SK-N-SH treated with all-trans-retinoic acid at 6 μM for 48 hours (cell line): ENCODE measurements around the gene ODAPH.

Experiments used
- ARNTL ChIP-seq: fragments of 450-650 bp; formaldehyde crosslinking; IDR thresholded peaks from 2 replicates; pipeline ENCODE4 v1.5.0; 2020; ENCODE audit warnings: low read depth, mild to moderate bottlenecking, moderate library complexity, borderline replicate concordance
- BACH2 ChIP-seq: fragments of 250-450 bp; sonication (Bioruptor Pico); IDR thresholded peaks from 2 replicates; pipeline ENCODE4 v1.9.0; 2021; ENCODE audit warnings: mild to moderate bottlenecking, borderline replicate concordance
- RARB ChIP-seq: fragments of 250-450 bp; sonication (Bioruptor Pico); IDR thresholded peaks from 2 replicates; pipeline ENCODE4 v1.8.0; 2021; ENCODE audit warnings: mild to moderate bottlenecking, moderate library complexity
- TOX ChIP-seq: fragments of 250-450 bp; sonication (Bioruptor Pico); IDR thresholded peaks from 2 replicates; pipeline ENCODE4 v1.8.0; 2021; ENCODE audit warnings: mild to moderate bottlenecking, moderate library complexity, borderline replicate concordance
- ZC3H10 ChIP-seq: fragments of 250-450 bp; sonication (Bioruptor Pico); IDR thresholded peaks from 2 replicates; pipeline ENCODE4 v1.5.1; 2021; ENCODE audit warnings: mild to moderate bottlenecking, moderate library complexity
- ZFP30 ChIP-seq: fragments of 450-650 bp; formaldehyde crosslinking; IDR thresholded peaks from 2 replicates; pipeline ENCODE4 v1.5.0; 2022; ENCODE audit warnings: mild to moderate bottlenecking, moderate library complexity
- ZNF8 ChIP-seq: fragments of 450-650 bp; formaldehyde crosslinking; IDR thresholded peaks from 2 replicates; pipeline ENCODE4 v1.5.0; 2020; ENCODE audit warnings: mild to moderate bottlenecking, moderate library complexity
- TF ChIP-seq, protein P1 (sequence below): fragments of 250-450 bp; sonication (Bioruptor Pico); IDR thresholded peaks from 2 replicates; pipeline ENCODE4 v1.8.0; 2020; ENCODE audit warnings: mild to moderate bottlenecking, moderate library complexity, borderline replicate concordance
- TF ChIP-seq, protein P2 (sequence below): fragments of 250-450 bp; sonication (Bioruptor Pico); IDR thresholded peaks from 2 replicates; pipeline ENCODE4 v1.8.0; 2021; ENCODE audit warnings: low read depth, mild to moderate bottlenecking, moderate library complexity, borderline replicate concordance
- TF ChIP-seq, protein P3 (sequence below): fragments of 250-450 bp; sonication (Bioruptor Pico); IDR thresholded peaks from 2 replicates; pipeline ENCODE4 v1.5.0; 2020; ENCODE audit warnings: mild to moderate bottlenecking, moderate library complexity
- TF ChIP-seq, protein P4 (sequence below): fragments of 250-450 bp; sonication (Bioruptor Pico); IDR thresholded peaks from 2 replicates; pipeline ENCODE4 v1.5.1; 2020; ENCODE audit warnings: low read depth, mild to moderate bottlenecking, moderate library complexity

DNA sequence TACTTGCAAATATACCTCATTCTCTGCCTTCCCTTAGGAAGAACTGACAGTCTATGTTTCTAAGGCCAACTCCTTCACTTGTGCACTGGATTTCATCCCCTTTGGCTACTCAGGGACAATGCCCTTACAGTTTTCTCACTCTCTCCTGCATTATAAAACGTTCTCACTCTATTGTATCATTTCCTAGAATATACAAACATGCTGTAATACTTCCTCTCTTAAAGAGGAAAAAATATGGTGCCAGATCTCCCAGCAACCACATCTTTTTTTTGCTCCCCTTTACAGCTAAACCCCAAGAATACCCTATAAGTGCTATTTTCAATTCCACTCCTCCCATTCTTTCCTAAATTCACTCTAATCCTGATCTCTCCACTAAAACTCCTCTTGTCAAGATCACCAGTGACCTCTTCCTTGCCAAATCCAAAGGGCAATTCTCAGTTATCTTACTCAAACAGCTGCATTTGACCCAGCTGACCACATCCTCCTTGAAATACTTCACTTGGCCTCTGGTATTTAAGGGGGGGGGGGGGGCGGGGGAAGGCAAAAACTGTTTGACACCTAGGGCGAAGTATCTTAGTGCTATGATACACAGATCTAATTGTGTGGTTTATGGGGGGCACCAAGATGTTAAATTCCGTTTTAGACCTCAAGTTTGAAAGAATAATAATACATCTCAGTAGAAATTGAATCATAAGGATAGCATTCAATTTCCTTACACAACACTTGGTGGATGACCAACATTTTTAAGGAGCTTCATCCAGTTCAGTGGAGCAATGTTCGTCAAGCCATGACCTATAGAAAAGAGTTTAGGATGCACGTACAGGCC, 43.3 kb upstream of the ODAPH start:
- TF ChIP-seq TOX = no peak
- TF ChIP-seq BACH2 (CRISPR knock-in tag) = no peak
- TF ChIP-seq RARB (CRISPR knock-in tag) = no peak
- TF ChIP-seq, protein P1, sequence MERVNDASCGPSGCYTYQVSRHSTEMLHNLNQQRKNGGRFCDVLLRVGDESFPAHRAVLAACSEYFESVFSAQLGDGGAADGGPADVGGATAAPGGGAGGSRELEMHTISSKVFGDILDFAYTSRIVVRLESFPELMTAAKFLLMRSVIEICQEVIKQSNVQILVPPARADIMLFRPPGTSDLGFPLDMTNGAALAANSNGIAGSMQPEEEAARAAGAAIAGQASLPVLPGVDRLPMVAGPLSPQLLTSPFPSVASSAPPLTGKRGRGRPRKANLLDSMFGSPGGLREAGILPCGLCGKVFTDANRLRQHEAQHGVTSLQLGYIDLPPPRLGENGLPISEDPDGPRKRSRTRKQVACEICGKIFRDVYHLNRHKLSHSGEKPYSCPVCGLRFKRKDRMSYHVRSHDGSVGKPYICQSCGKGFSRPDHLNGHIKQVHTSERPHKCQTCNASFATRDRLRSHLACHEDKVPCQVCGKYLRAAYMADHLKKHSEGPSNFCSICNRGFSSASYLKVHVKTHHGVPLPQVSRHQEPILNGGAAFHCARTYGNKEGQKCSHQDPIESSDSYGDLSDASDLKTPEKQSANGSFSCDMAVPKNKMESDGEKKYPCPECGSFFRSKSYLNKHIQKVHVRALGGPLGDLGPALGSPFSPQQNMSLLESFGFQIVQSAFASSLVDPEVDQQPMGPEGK (CRISPR knock-in tag) = no peak
- TF ChIP-seq, protein P2, sequence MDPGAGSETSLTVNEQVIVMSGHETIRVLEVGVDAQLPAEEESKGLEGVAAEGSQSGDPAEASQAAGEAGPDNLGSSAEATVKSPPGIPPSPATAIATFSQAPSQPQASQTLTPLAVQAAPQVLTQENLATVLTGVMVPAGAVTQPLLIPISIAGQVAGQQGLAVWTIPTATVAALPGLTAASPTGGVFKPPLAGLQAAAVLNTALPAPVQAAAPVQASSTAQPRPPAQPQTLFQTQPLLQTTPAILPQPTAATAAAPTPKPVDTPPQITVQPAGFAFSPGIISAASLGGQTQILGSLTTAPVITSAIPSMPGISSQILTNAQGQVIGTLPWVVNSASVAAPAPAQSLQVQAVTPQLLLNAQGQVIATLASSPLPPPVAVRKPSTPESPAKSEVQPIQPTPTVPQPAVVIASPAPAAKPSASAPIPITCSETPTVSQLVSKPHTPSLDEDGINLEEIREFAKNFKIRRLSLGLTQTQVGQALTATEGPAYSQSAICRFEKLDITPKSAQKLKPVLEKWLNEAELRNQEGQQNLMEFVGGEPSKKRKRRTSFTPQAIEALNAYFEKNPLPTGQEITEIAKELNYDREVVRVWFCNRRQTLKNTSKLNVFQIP (CRISPR knock-in tag) = no peak
- TF ChIP-seq ZC3H10 = no peak
- TF ChIP-seq ZFP30 (CRISPR knock-in tag) = no peak
- TF ChIP-seq, protein P3, sequence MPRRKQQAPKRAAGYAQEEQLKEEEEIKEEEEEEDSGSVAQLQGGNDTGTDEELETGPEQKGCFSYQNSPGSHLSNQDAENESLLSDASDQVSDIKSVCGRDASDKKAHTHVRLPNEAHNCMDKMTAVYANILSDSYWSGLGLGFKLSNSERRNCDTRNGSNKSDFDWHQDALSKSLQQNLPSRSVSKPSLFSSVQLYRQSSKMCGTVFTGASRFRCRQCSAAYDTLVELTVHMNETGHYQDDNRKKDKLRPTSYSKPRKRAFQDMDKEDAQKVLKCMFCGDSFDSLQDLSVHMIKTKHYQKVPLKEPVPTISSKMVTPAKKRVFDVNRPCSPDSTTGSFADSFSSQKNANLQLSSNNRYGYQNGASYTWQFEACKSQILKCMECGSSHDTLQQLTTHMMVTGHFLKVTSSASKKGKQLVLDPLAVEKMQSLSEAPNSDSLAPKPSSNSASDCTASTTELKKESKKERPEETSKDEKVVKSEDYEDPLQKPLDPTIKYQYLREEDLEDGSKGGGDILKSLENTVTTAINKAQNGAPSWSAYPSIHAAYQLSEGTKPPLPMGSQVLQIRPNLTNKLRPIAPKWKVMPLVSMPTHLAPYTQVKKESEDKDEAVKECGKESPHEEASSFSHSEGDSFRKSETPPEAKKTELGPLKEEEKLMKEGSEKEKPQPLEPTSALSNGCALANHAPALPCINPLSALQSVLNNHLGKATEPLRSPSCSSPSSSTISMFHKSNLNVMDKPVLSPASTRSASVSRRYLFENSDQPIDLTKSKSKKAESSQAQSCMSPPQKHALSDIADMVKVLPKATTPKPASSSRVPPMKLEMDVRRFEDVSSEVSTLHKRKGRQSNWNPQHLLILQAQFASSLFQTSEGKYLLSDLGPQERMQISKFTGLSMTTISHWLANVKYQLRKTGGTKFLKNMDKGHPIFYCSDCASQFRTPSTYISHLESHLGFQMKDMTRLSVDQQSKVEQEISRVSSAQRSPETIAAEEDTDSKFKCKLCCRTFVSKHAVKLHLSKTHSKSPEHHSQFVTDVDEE (CRISPR knock-in tag) = no peak
- TF ChIP-seq, protein P4, sequence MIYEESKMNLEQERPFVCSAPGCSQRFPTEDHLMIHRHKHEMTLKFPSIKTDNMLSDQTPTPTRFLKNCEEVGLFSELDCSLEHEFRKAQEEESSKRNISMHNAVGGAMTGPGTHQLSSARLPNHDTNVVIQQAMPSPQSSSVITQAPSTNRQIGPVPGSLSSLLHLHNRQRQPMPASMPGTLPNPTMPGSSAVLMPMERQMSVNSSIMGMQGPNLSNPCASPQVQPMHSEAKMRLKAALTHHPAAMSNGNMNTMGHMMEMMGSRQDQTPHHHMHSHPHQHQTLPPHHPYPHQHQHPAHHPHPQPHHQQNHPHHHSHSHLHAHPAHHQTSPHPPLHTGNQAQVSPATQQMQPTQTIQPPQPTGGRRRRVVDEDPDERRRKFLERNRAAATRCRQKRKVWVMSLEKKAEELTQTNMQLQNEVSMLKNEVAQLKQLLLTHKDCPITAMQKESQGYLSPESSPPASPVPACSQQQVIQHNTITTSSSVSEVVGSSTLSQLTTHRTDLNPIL = no peak
- no peak for TF ChIP-seq ARNTL (CRISPR knock-in tag)
- no peak for TF ChIP-seq ZNF8 (CRISPR knock-in tag)
